OCI-LY7 (cell line): ENCODE data around the gene GPRC5B. TPM values are rescaled to one million over a fixed set of nuclear protein-coding genes. Genes with fewer than 3 reads are reported as not detected.

ENCODE experiments used
- BruUV-seq: library from RNA; stranded (reverse); fragments of 400-500 nt; replicated peaks from 2 replicates; lab custom pipeline; 2021; lab: Mats Ljungman, UMichigan
- CTCF ChIA-PET: fragments of 300-600 bp; sonication (Branson Sonifier 250); formaldehyde crosslinking; loops from one replicate; lab custom pipeline; 2022; ENCODE audit warnings: antibody characterized with exemption; ENCODE audit not compliant: unreplicated experiment; lab: Charles Lee
- POLR2A ChIA-PET: fragments of 300-600 bp; sonication (Branson Sonifier 250); formaldehyde crosslinking; loops from one replicate; lab custom pipeline; 2022; ENCODE audit warnings: antibody characterized with exemption; lab: Charles Lee
- DNase-seq: peaks from one replicate; pipeline ENCODE4 v3.0.0-alpha.2; 2015; ENCODE audit warnings: low spot score
- H2AFZ ChIP-seq: fragments of 200-600 bp; sonication (generic), shearing (Covaris generic); 2 replicates; pipeline ENCODE4 v1.6.1; 2014; ENCODE audit warnings: mild to moderate bottlenecking, antibody characterized with exemption, low read length, moderate library complexity
- H3K27ac ChIP-seq: fragments of 200-600 bp; sonication (generic); 2 replicates; pipeline ENCODE4 v1.5.1; 2014; ENCODE audit warnings: mixed run types, low read depth, mild to moderate bottlenecking, moderate library complexity, low read length, inconsistent platforms; ENCODE audit not compliant: poor library complexity, severe bottlenecking
- H3K36me3 ChIP-seq: fragments of 200-600 bp; sonication (generic); 2 replicates; pipeline ENCODE4 v1.6.1; 2014; ENCODE audit warnings: mild to moderate bottlenecking, antibody characterized with exemption, low read length, moderate library complexity, mixed read lengths; ENCODE audit not compliant: insufficient read depth
- H3K4me1 ChIP-seq: fragments of 200-600 bp; sonication (generic); 2 replicates; pipeline ENCODE4 v1.5.1; 2014; ENCODE audit warnings: mild to moderate bottlenecking, low read length; ENCODE audit not compliant: insufficient read depth, poor library complexity, severe bottlenecking
- H3K4me2 ChIP-seq: fragments of 200-600 bp; sonication (generic); 2 replicates; pipeline ENCODE4 v1.6.1; 2014; ENCODE audit warnings: mild to moderate bottlenecking, low read length
- H3K4me3 ChIP-seq: fragments of 200-600 bp; sonication (generic); 2 replicates; pipeline ENCODE4 v1.5.1; 2014; ENCODE audit warnings: mild to moderate bottlenecking, low read depth, low read length; ENCODE audit not compliant: poor library complexity, severe bottlenecking
- H3K79me2 ChIP-seq: fragments of 200-600 bp; sonication (generic); 2 replicates; pipeline ENCODE4 v1.6.1; 2016; ENCODE audit warnings: low read depth, mild to moderate bottlenecking, low read length, moderate library complexity, mixed read lengths; ENCODE audit not compliant: insufficient read depth
- H3K9me2 ChIP-seq: fragments of 200-600 bp; sonication (generic); 2 replicates; pipeline ENCODE4 v1.6.1; 2016; ENCODE audit warnings: mild to moderate bottlenecking, low read length, mixed read lengths; ENCODE audit not compliant: insufficient read depth
- H3K9me3 ChIP-seq: fragments of 200-600 bp; sonication (generic); 2 replicates; pipeline ENCODE4 v1.6.1; 2014; ENCODE audit warnings: mild to moderate bottlenecking, mixed run types, low read length, mixed read lengths
- H4K20me1 ChIP-seq: fragments of 200-600 bp; sonication (generic); 2 replicates; pipeline ENCODE4 v1.6.1; 2014; ENCODE audit warnings: mild to moderate bottlenecking, antibody characterized with exemption, low read length, moderate library complexity, mixed read lengths; ENCODE audit not compliant: insufficient read depth
- EZH2phosphoT487 ChIP-seq: fragments of 200-600 bp; sonication (generic); IDR thresholded peaks from 2 replicates; pipeline ENCODE4 v1.6.1; 2018; ENCODE audit warnings: low read depth, borderline replicate concordance, mild to moderate bottlenecking, mixed run types, antibody characterized with exemption, low read length, moderate library complexity, mixed read lengths
- intact Hi-C: fragments of 100-400 bp; cut with micrococcal nuclease; formaldehyde crosslinking; loops from one replicate; pipeline ENCODE4 v1.10.0; 2022; ENCODE audit not compliant: unreplicated experiment
- total RNA-seq, 2 experiments: library from RNA; depleted of rRNA in 1 of 2; stranded (reverse); fragments of >200 nt in 1 of 2; shearing (Covaris generic) in 1 of 2; gene quantifications; 2 replicates each; pipeline ENCODE4 v1.2.3, GENCODE V29; 2014 to 2022
- TF ChIP-seq, protein P1 (sequence below): fragments of 200-600 bp; sonication (generic); conservative IDR thresholded peaks from 2 replicates; pipeline ENCODE4 v1.5.1; 2014; ENCODE audit warnings: mild to moderate bottlenecking, antibody characterized with exemption, low read length, moderate library complexity, mixed read lengths

GPRC5B gene
- total RNA-seq, 2 experiments from 2014 or later = not detected

DNA sequence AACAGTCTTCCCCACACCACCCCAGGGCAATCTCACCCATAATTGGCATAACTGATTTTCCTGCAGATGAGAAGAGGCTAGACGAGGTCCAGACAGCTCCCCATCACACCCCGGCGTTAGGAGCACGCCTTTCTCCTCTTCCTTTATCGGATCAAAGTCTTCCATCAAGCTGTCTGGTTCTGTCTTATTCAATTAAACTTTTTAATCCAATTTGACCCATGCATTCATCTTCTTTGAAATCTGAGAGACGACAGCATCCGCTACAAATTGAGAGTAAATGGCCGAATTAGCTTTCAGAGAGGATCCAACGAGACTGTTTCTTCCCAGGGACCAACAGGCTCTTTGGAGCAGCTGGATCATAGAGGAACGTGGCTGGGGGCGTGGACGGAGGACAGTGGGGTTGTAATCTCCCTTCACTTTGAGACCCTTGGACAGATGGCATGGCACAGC, 44.4 kb upstream of the GPRC5B start:
- Histone ChIP-seq H3K27ac (no peak overlapping the region), H3K4me3 (no peak overlapping the region), H3K9me3 (no peaks in the 10 kb centered on the region), H4K20me1 (no peaks in the 10 kb centered on the region), H3K4me1 (no peaks in the 10 kb centered on the region), H3K36me3 (no peaks in the 10 kb centered on the region), H3K9me2 (no peaks in the 10 kb centered on the region), H3K79me2 (no peaks in the 10 kb centered on the region), H3K4me2 (no peak overlapping the region), H2AFZ (no peak overlapping the region)
- intact Hi-C loops = no loop called here
- CTCF ChIA-PET = no interaction called here
- POLR2A ChIA-PET = no interaction called here
- no peak for TF ChIP-seq EZH2phosphoT487
- TF ChIP-seq, protein P1, sequence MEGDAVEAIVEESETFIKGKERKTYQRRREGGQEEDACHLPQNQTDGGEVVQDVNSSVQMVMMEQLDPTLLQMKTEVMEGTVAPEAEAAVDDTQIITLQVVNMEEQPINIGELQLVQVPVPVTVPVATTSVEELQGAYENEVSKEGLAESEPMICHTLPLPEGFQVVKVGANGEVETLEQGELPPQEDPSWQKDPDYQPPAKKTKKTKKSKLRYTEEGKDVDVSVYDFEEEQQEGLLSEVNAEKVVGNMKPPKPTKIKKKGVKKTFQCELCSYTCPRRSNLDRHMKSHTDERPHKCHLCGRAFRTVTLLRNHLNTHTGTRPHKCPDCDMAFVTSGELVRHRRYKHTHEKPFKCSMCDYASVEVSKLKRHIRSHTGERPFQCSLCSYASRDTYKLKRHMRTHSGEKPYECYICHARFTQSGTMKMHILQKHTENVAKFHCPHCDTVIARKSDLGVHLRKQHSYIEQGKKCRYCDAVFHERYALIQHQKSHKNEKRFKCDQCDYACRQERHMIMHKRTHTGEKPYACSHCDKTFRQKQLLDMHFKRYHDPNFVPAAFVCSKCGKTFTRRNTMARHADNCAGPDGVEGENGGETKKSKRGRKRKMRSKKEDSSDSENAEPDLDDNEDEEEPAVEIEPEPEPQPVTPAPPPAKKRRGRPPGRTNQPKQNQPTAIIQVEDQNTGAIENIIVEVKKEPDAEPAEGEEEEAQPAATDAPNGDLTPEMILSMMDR = no peak
- no peak for DNase-seq
- BruUV-seq = no TSS peak

- no peak overlapping the region for H2AFZ ChIP-seq
- H3K4me1 ChIP-seq = no peaks in the 10 kb centered on the region
- no peak overlapping the region for H3K4me3 ChIP-seq
- H3K9me3 ChIP-seq = no peaks in the 10 kb centered on the region
- no peaks in the 10 kb centered on the region for H3K36me3 ChIP-seq
- DNase-seq = no peak
- H4K20me1 ChIP-seq = no peaks in the 10 kb centered on the region
- no peak for TF ChIP-seq EZH2phosphoT487
- TF ChIP-seq, protein P1 = no peak
- no TSS peak for BruUV-seq
- intact Hi-C loops = no loop called here
- ChIA-PET CTCF (no interaction called here), POLR2A (no interaction called here)
- H3K4me2 ChIP-seq = no peak overlapping the region
- H3K79me2 ChIP-seq = no peaks in the 10 kb centered on the region
- H3K27ac ChIP-seq = no peak overlapping the region
- H3K9me2 ChIP-seq = no peaks in the 10 kb centered on the region
Measured at GRCh38 chr16:19928432-19928831, 43.8 kb upstream of the GPRC5B start.

GRCh38 chr16:19926449-19927390, 42.1 kb upstream of the GPRC5B start:
- no peak for DNase-seq
- Histone ChIP-seq H3K4me1 (no peaks in the 10 kb centered on the region), H2AFZ (no peak overlapping the region), H3K79me2 (no peaks in the 10 kb centered on the region), H3K4me3 (no peak overlapping the region), H3K36me3 (no peaks in the 10 kb centered on the region), H3K9me2 (no peaks in the 10 kb centered on the region), H3K9me3 (no peaks in the 10 kb centered on the region), H3K27ac (no peak overlapping the region), H3K4me2 (no peak overlapping the region), H4K20me1 (no peaks in the 10 kb centered on the region)
- intact Hi-C loops = no loop called here
- ChIA-PET POLR2A (no interaction called here), CTCF (no interaction called here)
- BruUV-seq = no TSS peak
- no peak for TF ChIP-seq EZH2phosphoT487
- TF ChIP-seq, protein P1 = no peak
